Suprapubic skin (tissue), 4 donors: ENCODE results near the gene BFSP2.

Source experiments
- EP300 ChIP-seq: sonication (generic); formaldehyde crosslinking; IDR thresholded peaks from one replicate; pipeline ENCODE4 v1.6.1; 2017; ENCODE audit warnings: antibody characterized with exemption
- POLR2A ChIP-seq, 2 donors: fragments of 450-650 bp; IDR thresholded peaks; one replicate each; pipeline ENCODE4 v1.6.1; 2017; ENCODE audit warnings: antibody characterized with exemption in 2 of 2, mild to moderate bottlenecking in 2 of 2, moderate library complexity in 2 of 2
- POLR2AphosphoS5 ChIP-seq, 3 donors: sonication (generic); formaldehyde crosslinking; IDR thresholded peaks; one replicate each; pipeline ENCODE4 v1.6.1; 2017; ENCODE audit warnings: antibody characterized with exemption in 3 of 3
- TF ChIP-seq, protein P1 (sequence below), 2 donors: fragments of 200-600 bp in 1 of 2; fragments of 450-650 bp in 1 of 2; sonication (generic) in 1 of 2; IDR thresholded peaks; one replicate each; pipeline ENCODE4 v1.5.1; 2016 to 2019; ENCODE audit warnings: antibody characterized with exemption in 2 of 2, mild to moderate bottlenecking in 1 of 2, moderate library complexity in 1 of 2

DNA sequence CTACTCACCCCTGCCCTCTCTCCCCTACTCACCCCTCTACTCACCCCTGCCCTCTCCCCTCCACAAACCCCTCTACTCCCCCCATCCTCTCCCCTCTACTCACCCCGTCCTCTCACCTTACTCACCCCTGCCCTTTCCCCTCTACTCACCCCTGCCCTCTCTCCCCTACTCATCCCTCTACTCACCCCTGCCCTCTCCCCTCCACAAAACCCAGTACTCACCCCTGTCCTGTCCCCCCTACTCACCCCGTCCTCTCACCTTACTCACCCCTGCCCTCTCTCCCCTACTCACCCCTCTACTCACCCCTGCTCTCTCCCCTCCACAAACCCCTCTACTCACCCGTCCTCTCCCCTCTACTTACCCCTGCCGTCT lies 14.2 kb downstream of the BFSP2 start:
- TF ChIP-seq POLR2A (IDR thresholded peaks at IDR 0.05) (no peak), POLR2AphosphoS5 (IDR thresholded peaks at IDR 0.05) (no peak), EP300 (no peak)
- TF ChIP-seq, protein P1, sequence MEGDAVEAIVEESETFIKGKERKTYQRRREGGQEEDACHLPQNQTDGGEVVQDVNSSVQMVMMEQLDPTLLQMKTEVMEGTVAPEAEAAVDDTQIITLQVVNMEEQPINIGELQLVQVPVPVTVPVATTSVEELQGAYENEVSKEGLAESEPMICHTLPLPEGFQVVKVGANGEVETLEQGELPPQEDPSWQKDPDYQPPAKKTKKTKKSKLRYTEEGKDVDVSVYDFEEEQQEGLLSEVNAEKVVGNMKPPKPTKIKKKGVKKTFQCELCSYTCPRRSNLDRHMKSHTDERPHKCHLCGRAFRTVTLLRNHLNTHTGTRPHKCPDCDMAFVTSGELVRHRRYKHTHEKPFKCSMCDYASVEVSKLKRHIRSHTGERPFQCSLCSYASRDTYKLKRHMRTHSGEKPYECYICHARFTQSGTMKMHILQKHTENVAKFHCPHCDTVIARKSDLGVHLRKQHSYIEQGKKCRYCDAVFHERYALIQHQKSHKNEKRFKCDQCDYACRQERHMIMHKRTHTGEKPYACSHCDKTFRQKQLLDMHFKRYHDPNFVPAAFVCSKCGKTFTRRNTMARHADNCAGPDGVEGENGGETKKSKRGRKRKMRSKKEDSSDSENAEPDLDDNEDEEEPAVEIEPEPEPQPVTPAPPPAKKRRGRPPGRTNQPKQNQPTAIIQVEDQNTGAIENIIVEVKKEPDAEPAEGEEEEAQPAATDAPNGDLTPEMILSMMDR (IDR thresholded peaks at IDR 0.05) = no peak
